ENCODE measurements around the gene ZCCHC7.
"Not testable (repeated sequence)": the region's sequence is repeated elsewhere in the genome, so short reads cannot be mapped to it uniquely, and the experiment has no call there.

The ZCCHC7 gene

GRCh38 chr9:37251452-37251851 is 131.1 kb downstream of the ZCCHC7 start:
- DNase-seq (ENCODE audit: low read depth) = no peak

- no peak for DNase-seq (ENCODE audit: low read depth)
Observed at GRCh38 chr9:37253377-37253937, 133.1 kb downstream of the ZCCHC7 start.

- DNase-seq (ENCODE audit: low read depth) = no peak
Observed at GRCh38 chr9:37255187-37255586, 134.8 kb downstream of the ZCCHC7 start.

DNA sequence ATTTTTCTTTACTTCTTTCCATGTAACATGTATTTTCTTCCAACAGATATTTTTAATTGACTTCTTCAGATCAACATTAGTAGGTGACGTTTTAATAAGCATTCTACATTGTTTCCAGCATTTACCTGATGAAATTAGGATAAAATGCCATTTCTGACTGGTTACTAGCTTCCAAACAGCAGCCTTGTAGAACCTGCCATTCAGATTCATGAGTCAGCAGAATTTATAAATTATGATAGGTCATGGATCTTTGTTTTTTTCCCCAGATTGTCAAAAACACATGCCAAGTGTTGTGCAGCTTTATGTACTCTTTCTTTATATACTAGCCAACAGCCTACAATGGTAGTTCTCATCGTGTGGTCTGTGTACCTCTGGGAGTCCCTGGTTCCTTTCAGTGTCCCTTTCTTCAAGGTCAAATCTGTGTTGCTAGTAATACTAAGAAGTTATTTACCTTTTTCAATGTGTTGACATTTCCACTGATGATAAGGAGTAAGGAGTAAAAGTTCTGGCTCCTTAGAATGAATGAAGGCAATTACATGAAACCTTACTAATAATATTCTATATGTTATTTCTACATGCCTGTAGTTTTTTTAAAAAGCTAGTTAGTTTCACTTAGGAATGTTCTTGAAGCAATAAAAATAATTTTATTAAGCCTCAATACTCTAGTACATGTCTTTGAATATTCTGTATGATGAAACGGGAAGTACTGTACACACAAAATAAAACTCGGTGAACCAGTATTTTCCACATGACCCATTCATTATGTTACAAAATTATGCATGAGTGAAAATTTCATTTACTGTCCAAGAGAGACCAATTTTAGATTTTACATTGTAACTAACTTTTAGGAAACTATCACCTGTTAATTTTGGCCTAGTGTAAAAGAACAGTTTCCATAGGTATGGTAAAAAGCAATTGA is 135.8 kb downstream of the ZCCHC7 start:
- no peak for DNase-seq (ENCODE audit: low read depth)

DNA sequence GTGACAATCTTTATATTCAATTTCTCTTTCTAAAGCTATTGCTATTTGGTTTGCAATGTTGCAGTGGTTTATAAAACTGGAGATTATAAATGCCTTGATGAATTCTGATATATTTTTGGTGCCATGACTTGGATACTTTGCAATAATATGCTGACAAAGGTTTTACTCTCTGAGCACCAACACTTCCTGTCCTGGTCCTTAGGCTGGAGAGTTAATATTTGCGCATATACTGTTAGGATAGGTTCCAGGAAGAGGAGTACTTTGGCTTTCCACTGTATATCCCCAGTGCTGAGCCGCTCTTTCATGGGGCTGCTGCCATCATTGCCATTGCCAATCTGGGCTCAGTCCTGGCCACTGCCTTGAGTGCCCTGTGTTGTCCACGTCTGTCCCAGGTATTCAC is 139.6 kb downstream of the ZCCHC7 start:
- DNase-seq (ENCODE audit: low read depth) = no peak

- DNase-seq (ENCODE audit: low read depth) = peak; percentile 49
Observed at GRCh38 chr9:37262410-37262809, 142.0 kb downstream of the ZCCHC7 start.

DNA sequence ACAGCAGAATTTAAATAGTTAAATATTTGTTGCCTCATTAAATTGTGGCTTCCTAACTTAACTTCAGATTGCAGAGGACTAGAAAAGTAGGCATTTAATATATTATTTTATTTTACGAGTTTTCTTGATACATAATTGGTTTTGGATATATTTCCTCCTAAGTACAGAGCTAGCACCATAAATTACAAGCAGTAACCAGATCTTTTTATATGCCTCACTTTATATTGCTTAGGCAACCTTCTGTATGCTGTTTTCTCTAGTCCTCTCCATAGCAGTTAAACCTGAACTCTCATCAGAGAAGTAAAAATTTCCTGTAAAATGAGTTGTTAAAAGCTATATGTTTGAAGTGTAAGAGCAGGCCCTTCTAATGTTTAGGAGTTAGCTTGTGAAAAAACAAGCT is 144.2 kb downstream of the ZCCHC7 start:
- no peak for DNase-seq (ENCODE audit: low read depth)

GRCh38 chr9:37266630-37267029 is 146.3 kb downstream of the ZCCHC7 start:
- no peak for DNase-seq (ENCODE audit: low read depth)

GRCh38 chr9:37269221-37269620 is 148.8 kb downstream of the ZCCHC7 start:
- no peak for DNase-seq (ENCODE audit: low read depth)

DNA sequence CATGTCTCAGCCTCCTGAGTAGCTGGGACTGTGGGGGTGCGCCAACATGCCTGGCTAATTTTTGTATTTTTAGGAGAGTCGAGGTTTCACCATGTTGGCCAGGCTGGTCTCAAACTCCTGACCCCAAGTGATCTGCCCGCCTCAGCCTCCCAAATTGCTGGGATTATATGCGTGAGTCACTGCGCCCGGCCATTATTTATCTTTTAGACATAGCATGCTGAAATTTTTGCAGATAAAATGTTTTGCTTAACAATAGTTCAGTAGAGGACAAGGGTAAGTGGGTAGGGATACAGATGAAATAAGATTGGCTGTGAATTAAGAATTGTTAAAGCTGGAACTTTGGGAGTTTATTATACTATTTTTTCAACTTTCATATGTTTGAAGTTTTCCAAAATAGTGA is 151.3 kb downstream of the ZCCHC7 start:
- DNase-seq (ENCODE audit: low read depth) = peak; percentile 52

GRCh38 chr9:37273595-37273994 is 153.2 kb downstream of the ZCCHC7 start:
- DNase-seq (ENCODE audit: low read depth) = no peak

DNA sequence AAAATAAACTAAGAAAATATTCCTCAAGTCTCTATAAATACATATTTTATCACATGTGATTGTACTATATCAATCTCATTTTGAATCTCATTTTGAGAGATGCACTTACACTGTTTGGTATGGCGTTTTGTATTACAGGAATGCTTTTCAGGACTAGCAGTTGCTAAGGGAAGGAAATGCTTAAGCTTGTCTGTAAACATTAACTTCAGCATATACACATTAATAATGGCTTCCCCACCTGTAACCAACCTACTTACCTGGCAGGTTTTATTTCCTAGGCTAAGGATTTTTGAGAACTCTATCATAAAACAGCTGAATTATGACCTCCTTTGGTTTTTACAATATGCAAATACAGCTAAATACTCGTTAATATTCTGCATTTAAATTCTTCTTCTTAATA is 161.2 kb downstream of the ZCCHC7 start:
- DNase-seq (ENCODE audit: low read depth) = no peak

DNA sequence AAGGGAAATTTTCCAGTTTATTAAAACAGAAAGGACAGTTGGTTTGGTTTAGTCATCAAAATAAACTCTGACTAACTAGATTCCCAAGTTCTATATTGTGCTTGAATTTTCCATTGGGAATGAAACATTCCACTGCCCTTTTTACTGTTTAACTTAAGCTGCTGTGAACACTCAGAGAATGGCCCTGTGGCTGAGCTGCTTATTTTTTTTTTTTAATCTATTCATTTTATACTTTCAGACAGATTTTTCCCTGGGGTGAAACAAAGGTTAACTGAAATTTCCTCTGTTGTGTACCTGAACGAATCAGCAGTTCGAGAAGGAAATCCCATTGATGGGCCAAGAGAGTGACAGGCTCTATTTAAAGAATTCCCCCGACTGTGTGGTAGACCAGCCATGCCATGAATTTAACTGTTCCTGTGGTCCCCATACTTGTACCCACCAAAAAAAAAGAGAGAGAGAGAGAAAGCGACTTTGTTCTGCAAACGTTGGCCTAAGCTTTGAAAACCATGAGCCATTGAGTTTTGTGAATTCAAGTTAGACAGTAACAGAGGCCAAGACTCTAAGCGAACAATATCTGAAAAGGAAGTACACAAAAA is 163.5 kb downstream of the ZCCHC7 start:
- DNase-seq (ENCODE audit: low read depth) = peak; percentile 14

- no peak for DNase-seq (ENCODE audit: low read depth)
Observed at GRCh38 chr9:37284636-37285035, 164.3 kb downstream of the ZCCHC7 start.

- DNase-seq (ENCODE audit: low read depth) = no peak
Observed at GRCh38 chr9:37286530-37287175, 166.3 kb downstream of the ZCCHC7 start.

DNA sequence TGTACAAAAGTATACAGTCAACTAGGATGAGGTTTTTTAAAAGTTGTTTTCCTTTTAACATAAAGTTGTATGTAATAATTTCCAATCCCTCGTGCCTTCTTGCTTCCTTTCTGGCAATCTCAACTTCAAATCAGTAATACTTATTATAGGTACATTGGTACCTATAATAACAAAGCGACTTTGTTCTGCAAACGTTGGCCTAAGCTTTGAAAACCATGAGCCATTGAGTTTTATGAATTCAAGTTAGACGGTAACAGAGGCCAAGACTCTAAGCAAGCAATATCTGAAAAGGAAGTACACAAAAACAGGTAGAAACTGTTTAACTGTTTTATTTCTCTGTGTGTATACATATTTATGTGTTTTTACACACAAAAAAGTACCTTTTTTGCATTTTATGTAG is 166.9 kb downstream of the ZCCHC7 start:
- DNase-seq (ENCODE audit: low read depth) = no peak

- DNase-seq (ENCODE audit: low read depth) = no peak
Observed at GRCh38 chr9:37289631-37290030, 169.3 kb downstream of the ZCCHC7 start.

GRCh38 chr9:37290366-37290939 is 170.1 kb downstream of the ZCCHC7 start:
- DNase-seq (ENCODE audit: low read depth) = no peak

DNA sequence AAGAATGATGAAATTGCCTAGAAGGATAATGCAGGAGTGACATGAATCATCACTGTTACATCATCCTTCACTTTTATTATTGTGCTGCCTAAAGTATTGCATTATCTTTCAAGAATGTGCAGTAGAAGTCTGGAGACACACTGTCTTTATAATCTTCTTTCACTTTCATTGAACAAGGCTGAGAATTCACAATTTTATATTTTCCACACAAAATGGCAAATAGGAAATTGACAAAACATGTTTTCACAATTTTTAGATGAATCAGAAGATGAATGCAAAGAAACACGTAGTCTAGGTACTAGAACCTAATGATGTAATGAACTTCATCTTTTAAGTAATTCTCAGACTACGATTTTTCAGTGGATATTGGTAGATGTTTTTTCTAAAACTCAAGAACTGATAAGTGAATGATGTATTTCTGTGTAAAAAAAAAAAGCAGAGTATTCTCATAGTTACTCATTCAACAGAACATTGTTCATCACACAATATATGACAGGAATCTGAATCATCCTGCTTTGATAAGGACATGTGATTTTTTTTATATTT is 170.6 kb downstream of the ZCCHC7 start:
- peak; percentile 92 for DNase-seq (ENCODE audit: low read depth)

GRCh38 chr9:37291612-37292238 is 171.4 kb downstream of the ZCCHC7 start:
- DNase-seq (ENCODE audit: low read depth) = not testable (repeated sequence)

DNA sequence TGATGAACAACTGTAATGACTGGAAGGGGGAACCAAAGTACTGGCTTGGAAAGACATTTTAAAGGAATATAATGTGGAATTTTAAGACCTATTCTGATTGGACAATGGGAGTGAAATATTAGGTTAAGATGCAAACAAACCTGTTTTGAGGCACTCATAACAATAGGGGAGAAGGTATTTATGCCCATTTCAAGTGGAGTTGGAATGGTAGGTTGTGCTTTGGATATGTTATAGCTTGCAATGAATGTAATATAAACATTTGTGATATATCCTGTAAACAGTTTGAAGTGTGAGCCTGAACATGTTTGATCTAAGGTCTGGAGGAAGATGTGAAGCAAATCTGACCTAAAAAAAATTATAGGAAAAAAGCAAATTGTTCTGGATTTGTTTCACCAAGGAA is 172.5 kb downstream of the ZCCHC7 start:
- no peak for DNase-seq (ENCODE audit: low read depth)
